Transverse colon (tissue), 3 donors: ENCODE results near the gene CAPN15.

ENCODE experiments used
- EP300 ChIP-seq: sonication (generic); formaldehyde crosslinking; IDR thresholded peaks from one replicate; pipeline ENCODE4 v1.6.1; 2017; ENCODE audit warnings: antibody characterized with exemption, low read depth
- TF ChIP-seq, protein P1 (sequence below), 5 experiments: fragments of 200-600 bp in 3 of 5; fragments of 450-650 bp in 2 of 5; sonication (generic) in 3 of 5; IDR thresholded peaks; 1 replicate in 2 of 5; 2 replicates in 3 of 5; pipeline ENCODE4 v1.5.1; 2016 to 2017; ENCODE audit warnings: antibody characterized with exemption in 5 of 5, inconsistent platforms in 3 of 5, mild to moderate bottlenecking in 2 of 5, moderate library complexity in 1 of 5

DNA sequence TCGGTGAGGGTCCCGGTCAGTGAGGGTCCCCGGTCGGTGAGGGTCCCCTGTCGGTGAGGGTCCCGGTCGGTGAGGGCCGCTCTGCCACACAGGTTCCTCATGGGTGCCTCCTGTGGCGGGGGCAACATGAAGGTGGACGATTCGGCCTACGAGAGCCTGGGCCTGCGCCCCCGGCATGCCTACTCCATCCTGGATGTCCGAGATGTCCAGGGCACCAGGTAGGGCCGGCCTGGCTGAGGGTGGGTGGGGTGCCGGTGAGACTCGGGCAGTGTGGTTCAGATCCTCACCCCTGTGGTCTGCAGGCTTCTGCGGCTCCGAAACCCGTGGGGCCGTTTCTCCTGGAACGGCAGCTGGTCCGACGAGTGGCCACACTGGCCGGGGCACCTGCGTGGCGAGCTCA, 23.7 kb downstream of the CAPN15 start:
- TF ChIP-seq, protein P1, sequence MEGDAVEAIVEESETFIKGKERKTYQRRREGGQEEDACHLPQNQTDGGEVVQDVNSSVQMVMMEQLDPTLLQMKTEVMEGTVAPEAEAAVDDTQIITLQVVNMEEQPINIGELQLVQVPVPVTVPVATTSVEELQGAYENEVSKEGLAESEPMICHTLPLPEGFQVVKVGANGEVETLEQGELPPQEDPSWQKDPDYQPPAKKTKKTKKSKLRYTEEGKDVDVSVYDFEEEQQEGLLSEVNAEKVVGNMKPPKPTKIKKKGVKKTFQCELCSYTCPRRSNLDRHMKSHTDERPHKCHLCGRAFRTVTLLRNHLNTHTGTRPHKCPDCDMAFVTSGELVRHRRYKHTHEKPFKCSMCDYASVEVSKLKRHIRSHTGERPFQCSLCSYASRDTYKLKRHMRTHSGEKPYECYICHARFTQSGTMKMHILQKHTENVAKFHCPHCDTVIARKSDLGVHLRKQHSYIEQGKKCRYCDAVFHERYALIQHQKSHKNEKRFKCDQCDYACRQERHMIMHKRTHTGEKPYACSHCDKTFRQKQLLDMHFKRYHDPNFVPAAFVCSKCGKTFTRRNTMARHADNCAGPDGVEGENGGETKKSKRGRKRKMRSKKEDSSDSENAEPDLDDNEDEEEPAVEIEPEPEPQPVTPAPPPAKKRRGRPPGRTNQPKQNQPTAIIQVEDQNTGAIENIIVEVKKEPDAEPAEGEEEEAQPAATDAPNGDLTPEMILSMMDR (IDR thresholded peaks at IDR 0.05), result no peak
- TF ChIP-seq EP300, result no peak
